ENCODE results near the gene CNOT8. TPM values are rescaled to one million over a fixed set of nuclear protein-coding genes. Genes with fewer than 3 reads are reported as not detected.

CNOT8 gene
- polyA plus RNA-seq (146 and 153 TPM in 2 replicates), polyA minus RNA-seq (100 and 110 TPM in 2 replicates)

GRCh38 chr5:154858297-154858971 lies at the start of gene CNOT8:
CNOT8 (plus strand) TSS chr5:154858627; CDS start chr5:154863279, 4,652 bp downstream.
- peak within 1 kb of the TSS; percentile 78 for H3K4me3 ChIP-seq (ENCODE audit: low read length)
- H3K36me3 ChIP-seq (ENCODE audit: insufficient read depth, low read length): no peaks in the 10 kb centered on the region
- peaks cover 5% of the 10 kb centered on the region for H3F3A ChIP-seq (ENCODE audit: insufficient read depth, low read length, poor library complexity, severe bottlenecking)
- peak within 1 kb of the TSS; percentile 99 for H3K27ac ChIP-seq (ENCODE audit: low read length)
- TF ChIP-seq RAD21 (conservative IDR thresholded peaks at IDR 0.05) (peak; percentile 7), EP300 (conservative IDR thresholded peaks at IDR 0.05; ENCODE audit: poor library complexity, severe bottlenecking) (no peak), EZH2 (IDR thresholded peaks at IDR 0.05; ENCODE audit: borderline replicate concordance, insufficient read depth, low read length, poor library complexity, severe bottlenecking) (no peak), SMC3 (conservative IDR thresholded peaks at IDR 0.05; ENCODE audit: poor library complexity) (peak; percentile 31), MXI1 (conservative IDR thresholded peaks at IDR 0.05; ENCODE audit: poor library complexity, severe bottlenecking) (peak; percentile 35), REST (IDR thresholded peaks at IDR 0.05; ENCODE audit: borderline replicate concordance) (peak; percentile 68), POLR2AphosphoS5 (IDR thresholded peaks at IDR 0.05) (peak; percentile 98), TAF1 (IDR thresholded peaks at IDR 0.05; ENCODE audit: low read depth) (peak; percentile 86), CTCF (IDR thresholded peaks at IDR 0.05; ENCODE audit: poor library complexity, severe bottlenecking) (peak; percentile 17)
- peak within 1 kb of the TSS; percentile 94 for H3K4me2 ChIP-seq (ENCODE audit: low read length)
- H3K9me3 ChIP-seq (ENCODE audit: low read length): no peaks in the 10 kb centered on the region
- peak within 1 kb of the TSS; percentile 96 for H3K9ac ChIP-seq (ENCODE audit: low read length)
- H3K27me3 ChIP-seq (ENCODE audit: insufficient read depth, low read depth, low read length): no peaks in the 10 kb centered on the region
- peak within 1 kb of the TSS; percentile 98 for H2AFZ ChIP-seq (ENCODE audit: low read depth, low read length)
- H3K9me2 ChIP-seq (ENCODE audit: insufficient read depth, low read length): no peaks in the 10 kb centered on the region
- no peaks in the 10 kb centered on the region for H4K20me1 ChIP-seq (ENCODE audit: insufficient read depth)
- peaks cover 47% of the 10 kb centered on the region for H3K79me2 ChIP-seq (replicated peaks; ENCODE audit: insufficient read depth, low read length)

- no peaks in the 10 kb centered on the region for H3K79me2 ChIP-seq (replicated peaks; ENCODE audit: insufficient read depth, low read length)
- no peak for TF ChIP-seq EP300 (conservative IDR thresholded peaks at IDR 0.05; ENCODE audit: poor library complexity, severe bottlenecking)
- H3K9ac ChIP-seq (ENCODE audit: low read length): no peak overlapping the region
- H3K9me2 ChIP-seq (ENCODE audit: insufficient read depth, low read length): no peaks in the 10 kb centered on the region
- peaks cover 6% of the 10 kb centered on the region for H3K36me3 ChIP-seq (ENCODE audit: insufficient read depth, low read length)
- no peak overlapping the region for H3K27ac ChIP-seq (ENCODE audit: low read length)
- no peaks in the 10 kb centered on the region for H3F3A ChIP-seq (ENCODE audit: insufficient read depth, low read length, poor library complexity, severe bottlenecking)
- H2AFZ ChIP-seq (ENCODE audit: low read depth, low read length): no peak overlapping the region
- H3K9me3 ChIP-seq (ENCODE audit: low read length): no peaks in the 10 kb centered on the region
- no peaks in the 10 kb centered on the region for H4K20me1 ChIP-seq (ENCODE audit: insufficient read depth)
- H3K27me3 ChIP-seq (ENCODE audit: insufficient read depth, low read depth, low read length): no peaks in the 10 kb centered on the region
- no peak overlapping the region for H3K4me2 ChIP-seq (ENCODE audit: low read length)
- H3K4me3 ChIP-seq (ENCODE audit: low read length): no peak overlapping the region
Observed at GRCh38 chr5:154811239-154811638, 47.2 kb upstream of the CNOT8 start.
